ENCODE results near the gene NFIC. TPM values are rescaled to one million over a fixed set of nuclear protein-coding genes. Genes with fewer than 3 reads are reported as not detected.
"Not testable (repeated sequence)": the region's sequence is repeated elsewhere in the genome, so short reads cannot be mapped to it uniquely, and the experiment has no call there.

NFIC gene
- total and polyA plus RNA-seq, 10 of the 15 experiments (the other 5 are each of a cell fraction or from before 2014, with no cell fraction given), result 0.71 to 53.5 (median 10.2) TPM

GRCh38 chr19:3444695-3445234 lies 78.4 kb downstream of the NFIC start:
- peaks cover 13 to 28% of the 10 kb centered on the region in 2 experiments; a peak in 3 of 4 replicates for H3K36me3 ChIP-seq (ENCODE audit: control insufficient read depth in 2 of 2, insufficient read depth in 2 of 2, low read length in 1 of 2)
- ChIA-PET CTCF (no interaction called here), POLR2A (no interaction called here), RAD21 (ENCODE audit: unreplicated experiment) (no interaction called here), SMC1A (ENCODE audit: uncharacterized antibody, unreplicated experiment) (no interaction called here)
- H3K9ac ChIP-seq (ENCODE audit: control insufficient read depth, insufficient read depth, low read length), result no peak overlapping the region
- no peaks in the 10 kb centered on the region for H3K4me1 ChIP-seq (ENCODE audit: control insufficient read depth, insufficient read depth, low read length)
- no peaks in the 10 kb centered on the region for H3K9me3 ChIP-seq (replicated peaks; ENCODE audit: control insufficient read depth, insufficient read depth, low read length)
- no peak overlapping the region for H3K27ac ChIP-seq (ENCODE audit: control insufficient read depth, insufficient read depth)
- intact Hi-C loops (cut with micrococcal nuclease; ENCODE audit: unreplicated experiment) (loop anchor here (5.0 kb wide), 1 partner anchor 117 kb away; no protein-coding TSS in a partner anchor), in situ Hi-C loops (cut with MboI) (no loop called here)
- H3K79me2 ChIP-seq (ENCODE audit: control insufficient read depth, insufficient read depth, low read length), result no peaks in the 10 kb centered on the region
- H2AFZ ChIP-seq (ENCODE audit: control insufficient read depth, low read depth, low read length), result no peak overlapping the region
- WGBS (ENCODE audit: insufficient coverage, insufficient replicate concordance, low lambda C conversion rate, missing lambda C conversion rate), result 95% methylated on average over 24 of the region's 24 CpGs
- H3K27me3 ChIP-seq (replicated peaks in 1 of 2; ENCODE audit: control insufficient read depth in 2 of 2, insufficient read depth in 2 of 2, low read length in 1 of 2), result no peaks in the 10 kb centered on the region
- TF ChIP-seq NR2C1 (IDR thresholded peaks at IDR 0.05) (no peak), CUX1 (IDR thresholded peaks at IDR 0.05; ENCODE audit: insufficient replicate concordance, low read depth, low read length) (no peak), POLR2A (IDR thresholded peaks at IDR 0.05; ENCODE audit: low read depth, low read length) (peak; percentile 49; the same call in 1 of the 2 replicates), NKRF (conservative IDR thresholded peaks at IDR 0.05) (no peak), MYB (IDR thresholded peaks at IDR 0.05; ENCODE audit: borderline replicate concordance, low read depth, low read length) (no peak), PBX3 (IDR thresholded peaks at IDR 0.05; ENCODE audit: insufficient replicate concordance, low read depth, low read length) (no peak), SIN3A (IDR thresholded peaks at IDR 0.05; ENCODE audit: low read depth, low read length) (no peak)
- H3K4me2 ChIP-seq (ENCODE audit: control insufficient read depth, insufficient read depth), result no peak overlapping the region
- FAIRE-seq (no peak), DNase-seq (ENCODE audit: low read depth, low spot score) (no peak), ATAC-seq (no peak)
- H3K4me3 ChIP-seq, result no peak overlapping the region
- no TSS peak for BruUV-seq (replicated peaks)
- H4K20me1 ChIP-seq (ENCODE audit: control insufficient read depth, insufficient read depth), result no peaks in the 10 kb centered on the region

GRCh38 chr19:3446657-3447056 lies 80.3 kb downstream of the NFIC start:
- ATAC-seq; BruUV-seq (replicated peaks); RAD21 ChIA-PET (ENCODE audit: unreplicated experiment); intact Hi-C loops (cut with micrococcal nuclease; ENCODE audit: unreplicated experiment); H3K27ac ChIP-seq (ENCODE audit: control insufficient read depth, insufficient read depth); SMC1A ChIA-PET (ENCODE audit: uncharacterized antibody, unreplicated experiment); FAIRE-seq; H3K4me3 ChIP-seq; H3K4me2 ChIP-seq (ENCODE audit: control insufficient read depth, insufficient read depth); DNase-seq (ENCODE audit: low read depth, low spot score); H4K20me1 ChIP-seq (ENCODE audit: control insufficient read depth, insufficient read depth); POLR2A ChIA-PET; H3K4me1 ChIP-seq (ENCODE audit: control insufficient read depth, insufficient read depth, low read length); CTCF ChIA-PET; H3K27me3 ChIP-seq (replicated peaks in 1 of 2; ENCODE audit: control insufficient read depth in 2 of 2, insufficient read depth in 2 of 2, low read length in 1 of 2); H3K9ac ChIP-seq (ENCODE audit: control insufficient read depth, insufficient read depth, low read length); H3K9me3 ChIP-seq (replicated peaks; ENCODE audit: control insufficient read depth, insufficient read depth, low read length); H2AFZ ChIP-seq (ENCODE audit: control insufficient read depth, low read depth, low read length); in situ Hi-C loops (cut with MboI); H3K79me2 ChIP-seq (ENCODE audit: control insufficient read depth, insufficient read depth, low read length): not testable (repeated sequence)
- H3K36me3 ChIP-seq (ENCODE audit: control insufficient read depth in 2 of 2, insufficient read depth in 2 of 2, low read length in 1 of 2), result peaks cover 13 to 28% of the 10 kb centered on the region in 2 experiments; a peak in 3 of 4 replicates
- 73% methylated on average over 4 of the region's 4 CpGs for WGBS (ENCODE audit: insufficient coverage, insufficient replicate concordance, low lambda C conversion rate, missing lambda C conversion rate)
